ENCODE measurements around the gene CIDEB.
"Not testable (repeated sequence)": the region's sequence is repeated elsewhere in the genome, so short reads cannot be mapped to it uniquely, and the experiment has no call there.

CIDEB gene

GRCh38 chr14:24307575-24308341, at the start of gene CIDEB:
Gene CIDEB, minus strand, starts transcription at chr14:24307977. Its CDS starts 119 bp downstream, at chr14:24307858.
- peak; percentile 25 for DNase-seq

- DNase-seq: no peak
Observed at GRCh38 chr14:24356208-24356607, 48.4 kb upstream of the CIDEB start.

GRCh38 chr14:24355009-24355408, 47.2 kb upstream of the CIDEB start:
- DNase-seq: no peak

GRCh38 chr14:24354482-24354825, 46.7 kb upstream of the CIDEB start:
- DNase-seq: not testable (repeated sequence)

GRCh38 chr14:24353559-24354481, 46.0 kb upstream of the CIDEB start:
- no peak for DNase-seq

- no peak for DNase-seq
Observed at GRCh38 chr14:24351517-24351916, 43.7 kb upstream of the CIDEB start.

- no peak for DNase-seq
Observed at GRCh38 chr14:24349742-24350141, 42.0 kb upstream of the CIDEB start.

- DNase-seq: no peak
Observed at GRCh38 chr14:24348186-24348585, 40.4 kb upstream of the CIDEB start.

GRCh38 chr14:24347134-24347533, 39.4 kb upstream of the CIDEB start:
- no peak for DNase-seq

- DNase-seq: no peak
Observed at GRCh38 chr14:24343795-24344660, 36.3 kb upstream of the CIDEB start.

- no peak for DNase-seq
Observed at GRCh38 chr14:24342889-24343288, 35.1 kb upstream of the CIDEB start.

- no peak for DNase-seq
Observed at GRCh38 chr14:24340606-24341005, 32.8 kb upstream of the CIDEB start.

GRCh38 chr14:24339284-24340151, 31.7 kb upstream of the CIDEB start, which contains the start of gene RIPK3:
Gene RIPK3, minus strand, starts transcription at chr14:24339991. Its CDS starts 165 bp downstream, at chr14:24339826.
- no peak for DNase-seq

- no peak for DNase-seq
Observed at GRCh38 chr14:24338843-24339242, 31.1 kb upstream of the CIDEB start.

GRCh38 chr14:24337824-24338175, 30.0 kb upstream of the CIDEB start:
- DNase-seq: no peak

GRCh38 chr14:24337144-24337823, 29.5 kb upstream of the CIDEB start:
- DNase-seq: no peak

GRCh38 chr14:24335461-24336171, 27.8 kb upstream of the CIDEB start:
- no peak for DNase-seq

- DNase-seq: no peak
Observed at GRCh38 chr14:24334431-24335291, 26.9 kb upstream of the CIDEB start, which contains the start of gene ADCY4. Gene ADCY4, minus strand, starts transcription at chr14:24335071. Its CDS starts 419 bp downstream, at chr14:24334652.

- peak; percentile 76 for DNase-seq
Observed at GRCh38 chr14:24332268-24332993, 24.7 kb upstream of the CIDEB start.
